Esophagus muscularis mucosa (tissue), 4 donors: ENCODE data around the gene ADAM23. TPM values are rescaled to one million over a fixed set of nuclear protein-coding genes. Genes with fewer than 3 reads are reported as not detected.

ENCODE experiments used
- DNase-seq: peaks from one replicate; pipeline ENCODE4 v3.0.0-alpha.2; 2017; ENCODE audit errors: extremely low spot score
- H3K27ac ChIP-seq, 4 donors: fragments of 200-600 bp; sonication (generic); replicated peaks in 1 of 4; 1 replicate in 3 of 4; 2 replicates in 1 of 4; pipeline ENCODE4 v1.5.1; 2016 to 2019; ENCODE audit warnings: mild to moderate bottlenecking in 1 of 4
- H3K27me3 ChIP-seq, 4 donors: fragments of 200-600 bp; sonication (generic); one replicate each; pipeline versions ENCODE4 v1.5.1 to v1.6.0; 2016 to 2019
- H3K36me3 ChIP-seq, 4 donors: fragments of 200-600 bp; sonication (generic); one replicate each; pipeline ENCODE4 v1.5.1; 2016 to 2019
- H3K4me1 ChIP-seq, 4 donors: fragments of 200-600 bp; sonication (generic); one replicate each; pipeline ENCODE4 v1.5.1; 2016 to 2019
- H3K4me3 ChIP-seq, 4 donors: fragments of 200-600 bp; sonication (generic); 1 replicate in 2 of 4; 2 replicates in 2 of 4; pipeline ENCODE4 v1.5.1; 2016 to 2019; ENCODE audit warnings: mild to moderate bottlenecking in 4 of 4, moderate library complexity in 1 of 4
- H3K9me3 ChIP-seq, 4 donors: fragments of 200-600 bp; sonication (generic); 1 replicate in 3 of 4; 2 replicates in 1 of 4; pipeline ENCODE4 v1.5.1; 2016 to 2019
- EP300 ChIP-seq: sonication (generic); formaldehyde crosslinking; IDR thresholded peaks from one replicate; pipeline ENCODE4 v1.6.1; 2017; ENCODE audit warnings: antibody characterized with exemption
- POLR2A ChIP-seq: fragments of 450-650 bp; IDR thresholded peaks from one replicate; pipeline ENCODE4 v1.6.1; 2017; ENCODE audit warnings: antibody characterized with exemption, moderate library complexity, mild to moderate bottlenecking, low read depth
- POLR2AphosphoS5 ChIP-seq, 2 donors: sonication (generic); formaldehyde crosslinking; IDR thresholded peaks; one replicate each; pipeline ENCODE4 v1.6.1; 2017; ENCODE audit warnings: antibody characterized with exemption in 2 of 2
- WGBS: methylation state at CpG from one replicate; pipeline ENCODE4 v1.1.5; 2018; 5-methylcytosine and 5-hydroxymethylcytosine counted together
- intact Hi-C: fragments of 100-400 bp; cut with DNase I; formaldehyde crosslinking; loops from one replicate; pipeline ENCODE4 v1.15.1; 2023
- total RNA-seq, 4 donors: library from RNA; depleted of rRNA; stranded (reverse); fragments of >200 nt; gene quantifications; one replicate each; pipeline versions ENCODE4 v1.1.0 to v1.2.1, GENCODE V29; 2016
- TF ChIP-seq, protein P1 (sequence below), 3 experiments: fragments of 200-600 bp in 2 of 3; fragments of 450-650 bp in 1 of 3; sonication (generic) in 2 of 3; IDR thresholded peaks; one replicate each; pipeline ENCODE4 v1.5.1; 2017 to 2019; ENCODE audit warnings: antibody characterized with exemption in 3 of 3, mild to moderate bottlenecking in 2 of 3, moderate library complexity in 1 of 3

The ADAM23 gene
- total RNA-seq, 4 donors from 2014 or later: 1.5 to 3.0 (median 2.2) TPM

DNA sequence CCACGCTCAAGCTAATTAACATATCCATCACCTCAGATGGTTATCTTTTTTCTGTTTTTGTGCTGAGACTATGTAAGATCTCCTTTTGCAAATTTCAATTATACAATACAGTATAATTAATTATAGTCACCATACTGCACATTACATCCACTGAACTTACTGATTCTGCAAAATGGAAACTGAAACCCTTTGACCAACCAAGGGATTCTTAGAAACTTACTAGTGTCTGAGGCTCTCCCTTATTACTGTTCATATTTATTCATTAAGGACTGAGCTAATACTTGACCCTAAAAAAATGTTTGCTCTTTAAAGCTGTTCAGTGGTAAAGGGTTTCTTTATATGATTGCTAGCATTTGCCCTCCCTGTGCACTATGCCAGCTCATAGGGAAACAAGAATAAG, 50.7 kb downstream of the ADAM23 start:
- WGBS: 79% methylated on average over 1 of the region's 1 CpG
- Histone ChIP-seq H3K4me1 (no peaks in the 10 kb centered on the region), H3K9me3 (no peaks in the 10 kb centered on the region), H3K27me3 (no peaks in the 10 kb centered on the region), H3K36me3 (no peaks in the 10 kb centered on the region), H3K4me3 (no peak overlapping the region), H3K27ac (no peak overlapping the region)
- TF ChIP-seq, protein P1, sequence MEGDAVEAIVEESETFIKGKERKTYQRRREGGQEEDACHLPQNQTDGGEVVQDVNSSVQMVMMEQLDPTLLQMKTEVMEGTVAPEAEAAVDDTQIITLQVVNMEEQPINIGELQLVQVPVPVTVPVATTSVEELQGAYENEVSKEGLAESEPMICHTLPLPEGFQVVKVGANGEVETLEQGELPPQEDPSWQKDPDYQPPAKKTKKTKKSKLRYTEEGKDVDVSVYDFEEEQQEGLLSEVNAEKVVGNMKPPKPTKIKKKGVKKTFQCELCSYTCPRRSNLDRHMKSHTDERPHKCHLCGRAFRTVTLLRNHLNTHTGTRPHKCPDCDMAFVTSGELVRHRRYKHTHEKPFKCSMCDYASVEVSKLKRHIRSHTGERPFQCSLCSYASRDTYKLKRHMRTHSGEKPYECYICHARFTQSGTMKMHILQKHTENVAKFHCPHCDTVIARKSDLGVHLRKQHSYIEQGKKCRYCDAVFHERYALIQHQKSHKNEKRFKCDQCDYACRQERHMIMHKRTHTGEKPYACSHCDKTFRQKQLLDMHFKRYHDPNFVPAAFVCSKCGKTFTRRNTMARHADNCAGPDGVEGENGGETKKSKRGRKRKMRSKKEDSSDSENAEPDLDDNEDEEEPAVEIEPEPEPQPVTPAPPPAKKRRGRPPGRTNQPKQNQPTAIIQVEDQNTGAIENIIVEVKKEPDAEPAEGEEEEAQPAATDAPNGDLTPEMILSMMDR (IDR thresholded peaks at IDR 0.05): no peak
- TF ChIP-seq POLR2AphosphoS5 (IDR thresholded peaks at IDR 0.05) (no peak), EP300 (no peak), POLR2A (no peak)
- DNase-seq: no peak
- intact Hi-C loops: no loop called here

DNA sequence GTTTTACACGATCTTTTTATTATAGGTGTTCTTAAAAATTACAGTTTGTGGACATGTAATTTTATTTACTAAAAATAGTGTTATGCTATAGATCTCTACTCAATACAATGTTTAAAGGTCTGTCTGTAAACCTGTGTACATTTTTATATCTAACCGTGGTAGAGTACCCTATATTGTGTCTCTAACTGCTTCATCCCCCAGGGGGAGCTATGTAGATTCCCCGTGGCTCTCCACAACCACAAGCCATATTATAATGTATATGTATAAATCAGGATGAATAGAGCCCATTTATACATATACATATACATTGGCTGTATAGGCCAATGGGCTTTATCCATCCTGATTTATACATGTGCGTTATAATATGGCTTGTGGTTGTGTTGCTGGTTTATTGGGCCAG, 59.4 kb downstream of the ADAM23 start:
- Histone ChIP-seq H3K9me3 (no peaks in the 10 kb centered on the region), H3K36me3 (no peaks in the 10 kb centered on the region), H3K4me1 (no peaks in the 10 kb centered on the region), H3K27ac (no peak overlapping the region), H3K27me3 (no peaks in the 10 kb centered on the region), H3K4me3 (no peak overlapping the region)
- no peak for TF ChIP-seq POLR2A
- no peak for TF ChIP-seq POLR2AphosphoS5 (IDR thresholded peaks at IDR 0.05)
- TF ChIP-seq, protein P1 (IDR thresholded peaks at IDR 0.05): no peak
- no peak for TF ChIP-seq EP300
- intact Hi-C loops: no loop called here
- WGBS: 84% methylated on average over 4 of the region's 4 CpGs
- no peak for DNase-seq

DNA sequence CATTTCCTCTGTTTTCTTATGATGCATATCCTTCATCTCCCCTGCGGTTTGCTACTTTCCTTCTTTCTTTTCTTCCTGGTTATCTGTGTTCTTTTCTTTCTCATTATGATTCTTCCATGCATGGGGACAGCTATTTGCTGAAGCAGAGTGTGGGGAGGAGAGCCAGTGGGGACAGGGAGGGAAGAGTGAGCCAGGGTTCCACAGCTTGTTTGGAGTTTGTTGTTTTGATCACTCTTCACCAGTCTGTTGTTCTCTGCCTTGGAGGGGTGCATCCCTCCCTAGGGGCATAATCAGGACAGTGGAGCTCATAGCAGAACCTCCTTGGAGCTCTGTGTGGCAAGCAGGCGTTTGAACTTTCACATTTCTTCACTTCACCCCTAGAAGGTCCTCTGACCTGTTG, 68.0 kb downstream of the ADAM23 start:
- H3K27ac ChIP-seq: no peak overlapping the region
- no peaks in the 10 kb centered on the region for H3K9me3 ChIP-seq
- 70% methylated on average over 2 of the region's 2 CpGs for WGBS
- intact Hi-C loops: no loop called here
- H3K36me3 ChIP-seq: no peaks in the 10 kb centered on the region
- no peaks in the 10 kb centered on the region for H3K27me3 ChIP-seq
- peaks cover 0 to 13% (median 3%) of the 10 kb centered on the region in 4 donors for H3K4me1 ChIP-seq
- TF ChIP-seq POLR2AphosphoS5 (IDR thresholded peaks at IDR 0.05) (no peak), POLR2A (no peak), EP300 (no peak)
- TF ChIP-seq, protein P1 (IDR thresholded peaks at IDR 0.05): no peak
- H3K4me3 ChIP-seq: no peak overlapping the region
- DNase-seq: no peak

DNA sequence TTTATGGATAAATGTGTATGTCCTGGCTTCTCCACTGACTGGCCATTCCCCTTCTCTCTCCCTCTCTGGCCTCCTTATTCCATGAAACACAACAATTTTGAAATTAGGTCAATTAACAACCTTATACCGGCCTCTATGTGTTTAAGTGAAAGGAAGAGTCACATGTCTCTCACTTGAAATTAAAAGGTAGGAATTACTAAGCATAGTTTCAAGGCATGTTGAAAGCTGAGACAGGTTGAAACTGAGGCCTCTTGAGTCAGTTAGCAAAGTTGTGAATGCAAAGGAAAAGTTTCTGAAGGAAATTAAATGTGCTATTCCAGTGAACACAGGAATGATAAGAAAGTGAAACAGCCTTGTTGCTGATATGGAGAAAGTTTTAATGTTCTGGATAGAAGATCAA, 69.7 kb downstream of the ADAM23 start:
- Histone ChIP-seq H3K9me3 (no peaks in the 10 kb centered on the region), H3K4me1 (peaks cover 0 to 13% (median 3%) of the 10 kb centered on the region in 4 donors), H3K4me3 (no peak overlapping the region), H3K36me3 (no peaks in the 10 kb centered on the region), H3K27me3 (no peaks in the 10 kb centered on the region), H3K27ac (no peak overlapping the region)
- intact Hi-C loops: no loop called here
- DNase-seq: no peak
- TF ChIP-seq, protein P1 (IDR thresholded peaks at IDR 0.05): no peak
- TF ChIP-seq EP300 (no peak), POLR2A (no peak), POLR2AphosphoS5 (IDR thresholded peaks at IDR 0.05) (no peak)
- 88% methylated on average over 1 of the region's 1 CpG for WGBS

DNA sequence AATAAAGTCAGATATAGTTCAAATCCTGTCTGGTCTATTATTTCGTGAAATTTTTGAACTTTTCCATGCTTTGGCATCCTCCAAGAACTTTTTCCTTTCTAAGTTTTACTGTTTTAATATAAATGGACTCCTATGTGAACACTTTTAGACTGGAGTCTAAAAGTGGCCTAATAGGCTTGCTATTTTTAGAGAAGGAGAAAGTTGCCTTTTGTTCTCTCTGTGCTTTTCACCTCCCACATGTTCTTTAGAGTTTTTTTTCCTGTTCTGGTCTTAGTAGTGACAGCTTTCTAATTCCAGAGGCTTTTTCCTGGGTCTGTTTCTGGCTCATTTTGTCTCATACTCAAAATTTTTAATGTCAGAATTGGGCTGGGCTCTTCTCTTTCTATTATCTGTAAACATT, 72.2 kb downstream of the ADAM23 start:
- no peak for DNase-seq
- no peak overlapping the region for H3K27ac ChIP-seq

More for the DNA sequence above, 72.2 kb downstream of the ADAM23 start:
- Histone ChIP-seq H3K27me3 (no peaks in the 10 kb centered on the region), H3K4me1 (peaks cover 0 to 13% (median 3%) of the 10 kb centered on the region in 4 donors), H3K36me3 (no peaks in the 10 kb centered on the region), H3K9me3 (no peaks in the 10 kb centered on the region), H3K4me3 (no peak overlapping the region)
- no peak for TF ChIP-seq POLR2A
- WGBS: 69% methylated on average over 1 of the region's 1 CpG
- intact Hi-C loops: no loop called here
